Stimulated activated CD4-positive, alpha-beta T cell treated with anti-CD3 and anti-CD28 coated beads, Interleukin-12 subunit alpha, Interleukin-12 subunit beta, amount 100 ng/mL, for 48 hours (primary cell): ENCODE data around the gene ABCB8.

Experiments used
- DNase-seq, 3 donors: peaks; one replicate each; pipeline ENCODE4 v3.0.0-alpha.2; 2020; ENCODE audit warnings: low read depth in 2 of 3, low spot score in 1 of 3

The ABCB8 gene

DNA sequence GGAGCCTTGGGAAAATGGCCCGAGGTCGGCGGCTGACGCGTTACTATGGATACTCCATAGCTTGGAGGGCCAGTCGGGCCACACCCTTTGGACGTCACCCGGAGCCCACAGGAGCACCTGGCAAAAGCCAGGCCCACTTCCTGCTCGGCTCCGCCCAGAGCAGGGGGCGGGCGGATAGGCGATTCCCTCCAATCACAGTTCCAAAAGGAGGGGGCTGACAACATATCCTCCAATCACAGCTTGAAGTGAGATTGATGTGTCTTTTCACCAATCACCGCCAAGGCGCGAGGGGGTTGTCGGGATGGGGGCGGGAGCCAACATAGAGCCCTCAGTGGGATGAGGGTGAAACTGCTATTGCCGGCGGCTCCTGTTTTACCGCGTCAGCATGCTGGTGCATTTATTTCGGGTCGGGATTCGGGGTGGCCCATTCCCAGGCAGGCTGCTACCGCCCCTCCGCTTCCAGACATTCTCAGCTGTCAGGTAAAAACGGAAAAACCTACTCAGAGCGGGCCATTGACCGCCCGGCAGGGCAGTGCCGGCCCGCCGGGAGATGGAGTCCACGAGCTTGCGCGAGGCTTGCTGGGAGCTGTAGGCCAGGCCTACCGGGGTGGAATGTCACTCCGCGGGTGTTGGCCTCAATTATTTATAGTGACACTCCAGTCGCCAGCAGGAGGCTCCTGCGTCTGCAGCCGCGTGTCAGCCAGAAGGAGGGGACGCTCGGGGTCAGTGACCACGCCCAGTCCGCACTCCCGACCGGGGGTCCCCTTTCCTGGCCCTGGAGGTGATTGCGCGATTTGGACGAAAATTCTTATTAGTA is at the start of gene ABCB8:
Gene ABCB8, plus strand, starts transcription at position 320 of the 817 bp plus-strand sequence. Its CDS starts 66 bp downstream, at position 386.
- DNase-seq: peak; percentile 96 to 99 (median 98)

DNA sequence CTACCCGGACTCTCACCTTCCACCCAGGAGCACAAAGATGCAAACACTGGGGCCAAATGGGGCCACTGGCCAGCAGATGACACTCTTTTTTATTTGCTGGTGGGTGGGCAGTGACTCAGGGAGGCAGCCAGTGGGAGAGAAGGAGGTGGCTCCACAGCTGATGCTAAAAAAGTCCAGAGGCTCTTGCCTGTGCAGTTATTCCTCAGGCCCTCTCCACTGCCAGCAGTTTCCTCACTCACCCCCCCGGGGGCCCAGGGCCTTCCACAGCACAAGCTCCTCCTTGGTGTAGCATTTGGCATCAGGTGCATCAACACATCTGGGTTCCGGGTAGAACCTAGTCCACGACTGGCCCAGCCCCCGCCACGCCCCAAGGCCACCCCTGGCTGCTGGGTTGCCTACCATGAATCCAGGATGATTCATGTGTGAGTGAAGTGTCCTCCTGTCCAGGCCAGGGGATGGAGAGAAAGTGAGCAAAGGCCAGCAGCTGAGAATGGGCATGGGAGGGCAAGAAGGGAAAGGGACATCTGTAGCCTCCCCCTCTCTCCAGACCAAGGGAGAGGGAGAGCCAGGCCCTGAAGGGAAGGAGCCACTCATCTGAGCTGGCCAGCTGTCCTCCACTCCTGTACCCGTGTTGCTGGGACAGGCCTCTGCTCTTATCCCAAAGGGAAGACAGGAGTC is 48.4 kb upstream of the ABCB8 start:
- DNase-seq: no peak

DNA sequence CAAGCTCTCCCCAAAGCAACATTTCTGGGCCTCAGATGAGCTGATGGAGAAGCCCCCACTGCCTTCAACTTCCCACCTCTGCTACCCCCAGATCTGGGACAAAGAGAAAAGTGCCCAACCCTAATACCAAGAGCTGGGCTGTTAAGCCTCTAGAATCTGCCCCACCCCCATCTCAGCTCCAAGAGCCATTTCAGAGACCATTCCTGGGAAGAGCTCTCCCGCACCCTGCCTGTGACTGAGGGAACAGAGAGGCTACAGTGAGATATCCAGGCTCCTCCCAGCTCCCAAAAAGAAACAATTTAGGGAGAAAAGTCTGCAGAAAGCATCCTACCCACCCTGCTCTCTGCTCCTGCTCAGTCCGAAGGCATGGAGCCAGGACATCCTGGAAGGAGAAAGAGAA is 47.6 kb upstream of the ABCB8 start:
- DNase-seq: no peak

DNA sequence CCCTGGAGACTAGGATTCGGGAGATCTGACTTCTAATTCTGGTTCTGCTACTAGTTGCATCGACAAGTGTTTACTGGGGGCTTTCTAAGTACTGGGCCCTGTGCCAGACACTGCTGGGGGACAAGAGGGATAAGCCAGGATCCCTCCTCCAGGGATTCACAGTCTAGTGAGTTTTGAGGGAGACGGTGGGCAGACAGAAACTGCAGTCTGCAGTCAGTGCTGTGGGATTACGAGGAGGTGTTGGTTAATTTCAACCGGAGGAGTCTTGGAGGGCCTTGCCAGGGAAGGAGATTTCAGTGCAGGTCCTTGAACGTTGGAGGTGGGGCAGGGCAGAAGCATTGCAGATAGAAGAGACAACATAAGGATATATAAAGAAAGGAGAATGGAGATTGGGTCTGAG is 46.6 kb upstream of the ABCB8 start:
- no peak for DNase-seq

- no peak for DNase-seq
Observed at GRCh38 chr7:150982351-150982750, 45.9 kb upstream of the ABCB8 start.

DNA sequence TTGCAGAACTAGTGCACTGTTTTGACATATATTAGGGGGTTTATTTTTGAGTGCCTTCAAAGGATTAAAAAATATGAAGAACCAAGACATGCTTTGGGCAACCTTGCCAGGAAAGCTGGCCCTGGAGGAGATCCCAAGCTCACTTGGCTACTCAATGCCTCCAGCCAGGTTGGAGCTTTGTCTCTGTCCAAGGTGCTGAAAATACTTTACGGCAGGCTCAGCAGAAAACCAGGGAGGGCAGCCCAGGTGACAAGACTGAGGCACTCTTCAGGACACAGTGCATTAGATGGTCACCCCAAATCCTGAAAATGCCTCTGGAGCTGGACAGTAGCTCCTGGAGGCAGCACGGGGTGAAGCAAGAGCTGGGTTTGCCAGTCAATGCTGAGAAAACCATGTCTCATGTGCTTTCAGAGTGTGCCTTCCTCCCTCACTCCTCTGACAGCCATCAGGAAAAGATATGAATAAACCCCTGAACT is 44.3 kb upstream of the ABCB8 start:
- no peak for DNase-seq

GRCh38 chr7:150986099-150986512 is 42.1 kb upstream of the ABCB8 start:
- peak in 2 of 3 donors; percentile 50 to 60 for DNase-seq

GRCh38 chr7:150986556-150986955 is 41.7 kb upstream of the ABCB8 start:
- DNase-seq: no peak

- DNase-seq: peak; percentile 46 to 73 (median 58)
Observed at GRCh38 chr7:150988230-150989226, 39.7 kb upstream of the ABCB8 start.

GRCh38 chr7:150989456-150989855 is 38.8 kb upstream of the ABCB8 start:
- DNase-seq: no peak

- no peak for DNase-seq
Observed at GRCh38 chr7:150990416-150991186, 37.6 kb upstream of the ABCB8 start, which contains the start of gene NOS3. NOS3 (plus strand) TSS chr7:150991017; CDS start chr7:150993804, 2,787 bp downstream.

DNA sequence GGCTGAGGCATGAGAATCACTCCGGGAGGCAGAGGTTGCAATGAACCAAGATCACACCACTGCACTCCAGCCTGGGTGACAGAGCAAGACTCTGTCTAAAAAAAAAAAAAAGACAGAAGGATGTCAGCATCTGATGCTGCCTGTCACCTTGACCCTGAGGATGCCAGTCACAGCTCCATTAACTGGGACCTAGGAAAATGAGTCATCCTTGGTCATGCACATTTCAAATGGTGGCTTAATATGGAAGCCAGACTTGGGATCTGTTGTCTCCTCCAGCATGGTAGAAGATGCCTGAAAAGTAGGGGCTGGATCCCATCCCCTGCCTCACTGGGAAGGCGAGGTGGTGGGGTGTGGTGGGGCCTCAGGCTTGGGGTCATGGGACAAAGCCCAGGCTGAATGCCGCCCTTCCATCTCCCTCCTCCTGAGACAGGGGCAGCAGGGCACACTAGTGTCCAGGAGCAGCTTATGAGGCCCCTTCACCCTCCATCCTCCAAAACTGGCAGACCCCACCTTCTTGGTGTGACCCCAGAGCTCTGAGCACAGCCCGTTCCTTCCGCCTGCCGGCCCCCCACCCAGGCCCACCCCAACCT is 36.1 kb upstream of the ABCB8 start:
- no peak for DNase-seq

DNA sequence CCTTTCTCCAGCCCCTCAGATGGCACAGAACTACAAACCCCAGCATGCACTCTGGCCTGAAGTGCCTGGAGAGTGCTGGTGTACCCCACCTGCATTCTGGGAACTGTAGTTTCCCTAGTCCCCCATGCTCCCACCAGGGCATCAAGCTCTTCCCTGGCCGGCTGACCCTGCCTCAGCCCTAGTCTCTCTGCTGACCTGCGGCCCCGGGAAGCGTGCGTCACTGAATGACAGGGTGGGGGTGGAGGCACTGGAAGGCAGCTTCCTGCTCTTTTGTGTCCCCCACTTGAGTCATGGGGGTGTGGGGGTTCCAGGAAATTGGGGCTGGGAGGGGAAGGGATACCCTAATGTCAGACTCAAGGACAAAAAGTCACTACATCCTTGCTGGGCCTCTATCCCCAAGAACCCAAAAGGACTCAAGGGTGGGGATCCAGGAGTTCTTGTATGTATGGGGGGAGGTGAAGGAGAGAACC is 35.4 kb upstream of the ABCB8 start:
- no peak for DNase-seq

DNA sequence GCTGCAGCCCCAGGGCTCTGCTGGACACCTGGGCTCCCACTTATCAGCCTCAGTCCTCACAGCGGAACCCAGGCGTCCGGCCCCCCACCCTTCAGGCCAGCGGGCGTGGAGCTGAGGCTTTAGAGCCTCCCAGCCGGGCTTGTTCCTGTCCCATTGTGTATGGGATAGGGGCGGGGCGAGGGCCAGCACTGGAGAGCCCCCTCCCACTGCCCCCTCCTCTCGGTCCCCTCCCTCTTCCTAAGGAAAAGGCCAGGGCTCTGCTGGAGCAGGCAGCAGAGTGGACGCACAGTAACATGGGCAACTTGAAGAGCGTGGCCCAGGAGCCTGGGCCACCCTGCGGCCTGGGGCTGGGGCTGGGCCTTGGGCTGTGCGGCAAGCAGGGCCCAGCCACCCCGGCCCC is 34.7 kb upstream of the ABCB8 start:
- no peak for DNase-seq

DNA sequence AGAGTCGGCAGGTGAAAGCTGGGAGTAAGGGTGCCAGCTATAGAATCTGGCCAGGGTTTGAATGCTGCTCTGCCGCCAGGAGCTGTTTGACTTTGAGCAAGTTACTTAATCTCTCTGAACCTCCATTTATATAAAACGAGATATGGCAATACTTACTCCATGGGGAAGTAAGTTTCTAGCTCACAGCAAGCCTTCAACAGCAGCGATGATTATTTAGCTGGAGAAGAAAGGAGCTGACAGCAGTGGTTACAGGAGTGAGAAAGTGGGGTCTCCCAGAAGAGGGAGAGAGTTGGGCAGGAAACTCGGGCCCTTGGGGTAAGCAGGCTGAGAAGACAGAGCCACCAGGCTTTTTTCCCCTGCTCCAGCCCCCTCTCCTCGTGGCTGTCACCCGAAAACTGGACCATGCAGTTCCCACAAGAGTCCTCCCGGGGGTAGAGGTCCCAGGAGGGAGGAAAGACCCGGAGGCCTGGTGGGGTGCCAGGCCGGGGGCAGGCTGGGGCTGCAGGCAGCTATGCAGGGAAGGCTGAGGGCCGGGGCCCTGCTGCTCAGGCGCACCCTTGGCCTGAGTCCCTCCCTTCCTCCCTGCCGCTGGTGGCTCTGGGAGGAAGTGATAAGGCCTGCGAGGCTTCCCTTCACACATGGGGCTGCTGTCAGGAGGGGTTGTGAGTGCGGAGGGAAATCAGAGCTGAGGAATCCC is 34.0 kb upstream of the ABCB8 start:
- no peak for DNase-seq

- no peak for DNase-seq
Observed at GRCh38 chr7:150994838-150995510, 33.3 kb upstream of the ABCB8 start.

DNA sequence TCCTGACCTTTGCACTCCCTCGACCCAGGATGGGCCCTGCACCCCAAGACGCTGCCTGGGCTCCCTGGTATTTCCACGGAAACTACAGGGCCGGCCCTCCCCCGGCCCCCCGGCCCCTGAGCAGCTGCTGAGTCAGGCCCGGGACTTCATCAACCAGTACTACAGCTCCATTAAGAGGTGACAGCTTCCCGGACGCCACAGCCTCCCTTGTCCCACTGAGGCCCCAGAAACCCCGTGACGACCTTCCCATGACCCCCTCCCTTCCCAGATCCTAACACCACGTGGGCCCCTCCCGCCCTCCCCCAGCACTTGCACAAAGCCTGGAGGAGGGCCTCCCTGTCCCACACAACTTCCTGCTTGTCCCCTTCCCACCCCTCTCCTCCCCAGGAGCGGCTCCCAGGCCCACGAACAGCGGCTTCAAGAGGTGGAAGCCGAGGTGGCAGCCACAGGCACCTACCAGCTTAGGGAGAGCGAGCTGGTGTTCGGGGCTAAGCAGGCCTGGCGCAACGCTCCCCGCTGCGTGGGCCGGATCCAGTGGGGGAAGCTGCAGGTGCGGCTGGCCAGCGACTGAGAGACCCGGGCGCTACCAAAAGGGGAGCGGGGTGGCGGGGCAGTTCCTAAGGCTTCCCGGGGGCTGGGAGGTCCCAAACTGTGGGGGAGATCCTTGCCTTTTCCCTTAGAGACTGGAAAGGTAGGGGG is 31.7 kb upstream of the ABCB8 start:
- DNase-seq: no peak

DNA sequence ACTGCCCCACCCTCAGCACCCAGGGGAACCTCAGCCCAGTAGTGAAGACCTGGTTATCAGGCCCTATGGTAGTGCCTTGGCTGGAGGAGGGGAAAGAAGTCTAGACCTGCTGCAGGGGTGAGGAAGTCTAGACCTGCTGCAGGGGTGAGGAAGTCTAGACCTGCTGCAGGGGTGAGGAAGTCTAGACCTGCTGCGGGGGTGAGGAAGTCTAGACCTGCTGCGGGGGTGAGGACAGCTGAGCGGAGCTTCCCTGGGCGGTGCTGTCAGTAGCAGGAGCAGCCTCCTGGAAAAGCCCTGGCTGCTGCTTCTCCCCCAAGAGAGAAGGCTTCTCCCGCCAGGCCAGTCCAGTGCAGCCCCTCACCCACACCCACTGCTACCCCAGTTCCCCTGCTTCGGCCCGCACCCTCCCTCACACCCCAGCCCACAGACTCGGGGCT is 31.2 kb upstream of the ABCB8 start:
- no peak for DNase-seq
